Omental fat pad (tissue), 4 donors: ENCODE measurements around the gene PDHX. TPM values are rescaled to one million over a fixed set of nuclear protein-coding genes. Genes with fewer than 3 reads are reported as not detected.

Experiments used
- ATAC-seq: fragments of 150-250 bp; one replicate; pipeline ENCODE4 v1.9.1; 2016; ENCODE audit warnings: mild to moderate bottlenecking, moderate library complexity; ENCODE audit not compliant: low FRiP score
- DNase-seq: peaks from one replicate; pipeline ENCODE4 v3.0.0-alpha.2; 2019; ENCODE audit warnings: low spot score
- total RNA-seq, 4 donors: library from RNA; depleted of rRNA; stranded (reverse); fragments of >200 nt; gene quantifications; one replicate each; pipeline ENCODE4 v1.1.0, GENCODE V29; 2016
- TF ChIP-seq, protein P1 (sequence below), 3 donors: fragments of 450-650 bp; IDR thresholded peaks; one replicate each; pipeline ENCODE4 v1.5.1; 2016 to 2017; ENCODE audit warnings: antibody characterized with exemption in 3 of 3, mild to moderate bottlenecking in 3 of 3, moderate library complexity in 2 of 3

Gene PDHX
- total RNA-seq, 4 donors from 2014 or later = 20.0 to 56.0 (median 45.3) TPM

- TF ChIP-seq, protein P1, sequence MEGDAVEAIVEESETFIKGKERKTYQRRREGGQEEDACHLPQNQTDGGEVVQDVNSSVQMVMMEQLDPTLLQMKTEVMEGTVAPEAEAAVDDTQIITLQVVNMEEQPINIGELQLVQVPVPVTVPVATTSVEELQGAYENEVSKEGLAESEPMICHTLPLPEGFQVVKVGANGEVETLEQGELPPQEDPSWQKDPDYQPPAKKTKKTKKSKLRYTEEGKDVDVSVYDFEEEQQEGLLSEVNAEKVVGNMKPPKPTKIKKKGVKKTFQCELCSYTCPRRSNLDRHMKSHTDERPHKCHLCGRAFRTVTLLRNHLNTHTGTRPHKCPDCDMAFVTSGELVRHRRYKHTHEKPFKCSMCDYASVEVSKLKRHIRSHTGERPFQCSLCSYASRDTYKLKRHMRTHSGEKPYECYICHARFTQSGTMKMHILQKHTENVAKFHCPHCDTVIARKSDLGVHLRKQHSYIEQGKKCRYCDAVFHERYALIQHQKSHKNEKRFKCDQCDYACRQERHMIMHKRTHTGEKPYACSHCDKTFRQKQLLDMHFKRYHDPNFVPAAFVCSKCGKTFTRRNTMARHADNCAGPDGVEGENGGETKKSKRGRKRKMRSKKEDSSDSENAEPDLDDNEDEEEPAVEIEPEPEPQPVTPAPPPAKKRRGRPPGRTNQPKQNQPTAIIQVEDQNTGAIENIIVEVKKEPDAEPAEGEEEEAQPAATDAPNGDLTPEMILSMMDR (IDR thresholded peaks at IDR 0.05) = no peak
- no peak for ATAC-seq
- no peak for DNase-seq
These were observed 72.2 kb downstream of the PDHX start for GRCh38 chr11:34988294-34989255.

GRCh38 chr11:34990916-34991315, 74.5 kb downstream of the PDHX start:
- ATAC-seq (no peak), DNase-seq (no peak)
- TF ChIP-seq, protein P1 (IDR thresholded peaks at IDR 0.05) = no peak

DNA sequence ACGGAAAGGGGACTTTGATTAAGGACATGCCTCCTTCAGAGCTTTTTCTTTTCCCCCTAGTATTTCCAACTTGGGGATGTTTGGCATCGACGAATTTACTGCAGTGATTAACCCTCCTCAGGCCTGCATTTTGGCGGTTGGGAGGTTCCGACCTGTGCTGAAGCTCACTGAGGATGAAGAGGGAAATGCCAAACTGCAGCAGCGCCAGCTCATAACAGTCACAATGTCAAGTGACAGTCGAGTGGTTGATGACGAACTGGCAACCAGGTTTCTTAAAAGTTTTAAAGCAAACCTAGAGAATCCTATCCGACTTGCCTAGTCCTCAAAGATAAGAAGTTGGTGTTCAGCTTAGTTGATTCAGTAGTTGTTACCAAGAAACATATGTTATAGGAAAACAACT, 78.4 kb downstream of the PDHX start:
- TF ChIP-seq, protein P1 (IDR thresholded peaks at IDR 0.05) = no peak
- DNase-seq (no peak), ATAC-seq (no peak)

DNA sequence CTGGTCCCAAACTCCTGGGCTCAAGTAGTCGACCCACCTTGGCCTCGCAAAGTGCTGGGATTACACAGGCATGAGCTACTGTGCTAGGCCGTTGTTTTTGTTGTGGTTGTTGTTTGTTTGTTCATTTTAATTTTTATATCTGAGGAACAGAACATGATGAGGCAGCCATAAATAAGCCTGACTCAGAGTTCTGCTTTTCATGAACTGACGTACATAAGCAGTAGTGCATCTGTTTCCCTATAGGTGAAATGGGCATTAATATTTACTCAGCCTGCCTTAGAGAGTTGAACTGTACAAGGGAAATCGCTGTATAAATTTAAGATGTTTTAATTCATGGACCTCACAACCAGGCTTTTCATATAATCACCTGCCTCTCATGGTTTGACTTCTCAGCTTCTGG, 80.5 kb downstream of the PDHX start:
- no peak for ATAC-seq
- no peak for DNase-seq

DNA sequence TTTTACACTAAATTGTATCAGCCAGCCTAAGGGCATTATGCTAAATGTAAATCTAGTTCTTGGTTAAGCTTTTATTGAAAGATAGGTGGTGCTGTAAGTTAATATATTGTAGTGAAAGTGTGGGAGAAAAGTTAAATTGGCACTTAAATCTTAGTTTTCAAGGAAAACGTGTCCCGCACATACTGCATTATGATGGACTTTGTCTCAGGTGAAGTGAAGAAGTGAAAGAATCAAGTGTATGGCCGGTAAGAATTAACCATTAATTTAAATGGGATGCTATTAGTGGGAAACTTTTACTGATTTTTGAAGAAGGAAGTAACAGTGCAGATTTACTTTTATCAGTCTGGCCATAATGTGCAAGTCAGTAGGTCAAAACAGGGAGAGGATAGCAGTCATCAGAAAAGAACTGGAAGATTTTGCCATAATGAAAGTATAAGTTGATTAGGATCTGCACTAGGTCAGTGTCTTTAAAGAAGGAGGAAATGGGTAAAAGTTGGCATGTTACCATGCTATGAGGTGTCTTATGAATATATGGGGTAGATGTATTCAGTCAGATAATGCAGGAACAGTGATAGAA, 81.6 kb downstream of the PDHX start:
- DNase-seq (no peak), ATAC-seq (no peak)
- TF ChIP-seq, protein P1 (IDR thresholded peaks at IDR 0.05) = no peak

More for the DNA sequence above, 80.5 kb downstream of the PDHX start:
- TF ChIP-seq, protein P1 (IDR thresholded peaks at IDR 0.05) = no peak

DNA sequence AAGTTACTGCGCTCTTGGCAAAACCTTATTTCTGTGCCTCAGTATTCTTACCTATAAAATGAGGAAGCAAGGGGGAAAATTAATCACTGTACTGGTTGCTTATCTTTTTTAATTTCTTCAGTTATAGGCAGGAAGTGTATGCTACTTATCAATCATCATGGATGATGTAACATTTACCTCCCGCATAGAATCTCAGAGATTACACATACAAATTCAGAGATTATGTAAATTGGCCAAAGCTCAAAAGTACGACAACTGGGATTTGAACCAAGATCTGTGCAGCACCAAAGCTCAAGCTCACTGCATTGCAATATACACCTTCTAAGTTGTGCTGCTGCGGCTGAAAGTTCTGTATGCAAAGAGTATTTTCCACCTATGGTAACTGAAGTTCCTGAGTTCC, 83.0 kb downstream of the PDHX start:
- no peak for DNase-seq
- no peak for ATAC-seq
- TF ChIP-seq, protein P1 (IDR thresholded peaks at IDR 0.05) = no peak
